Anterior cingulate cortex (tissue), 58 donors: ENCODE data around the gene SPTBN5.

Experiments
- DNase-seq, 58 donors: peaks; one replicate each; lab custom pipeline; 2025; lab: John Stamatoyannopoulos, UW

The SPTBN5 gene

DNA sequence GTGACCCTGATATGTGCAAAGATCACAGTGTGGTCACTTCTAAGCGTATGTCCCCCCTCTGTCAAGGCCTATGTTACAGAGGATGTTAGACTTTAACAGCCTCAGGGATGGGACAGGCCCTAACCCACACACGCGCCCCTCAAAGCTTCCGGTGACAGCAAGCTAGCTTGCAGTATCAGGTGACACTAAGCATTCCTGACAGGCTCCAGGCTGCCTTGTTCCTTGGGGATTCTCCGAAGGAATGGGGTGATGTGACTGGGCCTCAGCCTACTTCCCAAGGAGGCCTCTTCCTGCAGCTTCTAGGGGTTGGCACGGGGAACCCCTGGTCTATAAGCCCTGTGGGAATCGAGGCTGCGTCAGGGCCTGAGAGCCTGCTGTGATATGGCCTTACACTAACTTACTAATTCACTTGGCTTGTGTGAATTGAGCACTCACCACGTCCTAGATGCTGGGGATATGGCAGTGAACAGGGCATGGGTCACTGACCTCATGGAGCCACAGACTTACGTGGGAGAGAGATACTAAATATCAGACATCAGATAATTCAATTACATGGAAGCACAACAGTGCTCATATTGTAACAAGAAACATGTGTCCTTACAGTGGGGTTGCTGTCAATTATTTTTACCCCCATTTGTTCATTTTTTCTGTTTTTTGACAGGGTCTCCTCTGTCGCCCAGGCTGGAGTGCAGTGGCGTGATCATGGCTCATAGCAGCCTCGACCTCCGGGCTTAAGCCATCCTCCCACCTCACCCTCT is 11.4 kb upstream of the SPTBN5 start:
- DNase-seq, result no peak

DNA sequence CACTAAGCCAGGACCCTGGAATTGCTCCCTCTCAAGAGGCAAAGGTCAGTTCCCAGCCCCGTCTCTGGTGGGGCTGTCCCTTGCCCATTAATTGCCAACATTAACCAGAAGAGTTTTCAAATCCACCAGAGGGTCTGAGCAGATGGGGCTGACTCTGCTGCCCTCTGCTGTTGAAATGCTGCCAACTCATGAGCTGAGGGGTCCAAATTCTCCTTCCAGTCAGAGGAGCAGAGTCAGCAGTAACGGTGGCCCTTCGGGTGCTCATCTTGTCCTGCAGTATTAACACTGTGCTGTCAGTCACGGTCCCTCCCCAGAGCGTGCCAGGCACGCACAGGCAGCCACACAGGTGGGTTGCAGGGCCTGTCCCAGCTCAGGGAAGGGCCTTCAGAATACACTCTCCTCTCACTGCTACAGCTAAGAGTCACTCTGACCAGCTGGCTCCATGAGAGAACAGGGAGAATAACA is 10.7 kb upstream of the SPTBN5 start:
- peak in 52 of 58 donors; percentile 10 to 73 (median 36) for DNase-seq

DNA sequence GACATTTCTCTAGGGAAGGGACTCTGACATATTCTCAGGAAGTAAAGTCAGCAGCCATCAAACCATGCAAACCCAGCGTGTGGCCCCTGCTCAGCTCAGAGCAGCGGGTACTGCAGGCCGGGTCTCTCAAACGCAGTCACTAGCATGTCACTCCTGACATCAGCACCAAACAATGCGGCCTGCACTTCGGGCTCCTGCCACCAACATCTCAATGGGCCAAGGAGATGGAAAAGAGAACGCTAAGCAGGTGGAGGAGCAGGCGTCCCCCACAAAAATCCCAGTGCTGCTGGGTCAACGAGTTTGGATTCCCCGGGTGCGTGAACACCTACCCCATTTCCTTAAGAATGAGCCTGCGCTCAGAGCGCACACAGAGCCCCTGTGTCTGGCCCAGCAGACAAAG is 9.9 kb upstream of the SPTBN5 start:
- DNase-seq, result no peak

DNA sequence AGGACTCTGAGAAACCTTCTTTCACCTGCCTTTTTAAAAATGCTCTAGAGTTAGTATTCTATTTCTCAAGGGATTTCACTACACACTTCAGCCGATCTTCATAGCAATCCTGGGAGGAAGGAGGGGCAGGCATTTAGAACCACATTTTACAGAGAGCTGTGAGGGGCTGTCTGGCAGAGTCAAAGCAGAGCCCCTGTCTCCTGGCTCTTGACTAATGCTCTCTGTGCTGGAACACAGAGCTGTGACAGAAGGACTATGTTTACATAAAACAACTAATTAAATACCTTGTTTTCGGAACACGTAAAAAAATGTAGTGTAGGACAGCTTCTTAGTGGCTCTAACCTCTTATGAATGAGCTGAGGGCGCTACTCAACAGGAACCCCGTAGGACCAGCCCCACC is 7.6 kb upstream of the SPTBN5 start:
- no peak for DNase-seq

DNA sequence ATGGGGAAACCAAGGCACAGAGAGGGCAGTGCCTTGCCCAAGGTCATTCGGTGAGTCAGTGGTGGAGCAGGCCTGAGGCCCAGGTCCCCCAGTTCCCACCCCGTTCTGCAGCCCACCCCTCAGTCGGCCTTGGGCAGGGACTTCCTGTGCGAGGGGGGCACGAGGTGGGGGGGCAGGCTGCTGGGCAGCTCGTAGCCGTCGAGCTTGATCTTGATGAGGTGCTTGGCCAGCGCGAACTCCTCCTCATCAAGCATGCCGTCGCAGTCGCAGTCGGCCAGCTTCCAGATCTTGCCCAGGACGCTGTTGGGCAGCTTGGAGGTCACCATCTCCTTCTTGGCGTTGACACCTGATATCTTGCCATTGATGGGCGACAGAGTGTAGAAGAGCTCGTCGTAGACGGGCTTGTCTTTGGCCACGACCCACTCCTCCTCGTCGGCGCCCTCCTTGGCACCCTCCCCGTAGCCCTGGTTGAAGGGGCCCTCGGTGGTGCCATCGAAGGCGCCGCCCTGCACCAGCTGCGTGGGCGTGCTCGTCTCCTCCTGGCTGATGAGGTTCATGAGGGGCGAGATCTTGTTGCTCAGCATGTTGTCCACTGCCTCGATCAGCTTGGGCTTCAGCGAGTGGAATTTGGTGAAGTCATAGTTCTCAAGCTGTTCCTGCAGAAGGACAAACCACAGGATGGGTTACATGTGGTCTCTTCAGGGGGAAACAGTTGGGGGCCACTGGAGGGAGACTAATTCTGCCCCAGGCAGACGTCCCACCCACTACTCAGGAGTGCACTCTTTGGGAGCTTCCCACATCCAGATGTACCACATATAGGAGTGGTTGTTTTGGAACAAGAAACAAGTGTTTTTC is 6.9 kb upstream of the SPTBN5 start:
- no peak for DNase-seq

DNA sequence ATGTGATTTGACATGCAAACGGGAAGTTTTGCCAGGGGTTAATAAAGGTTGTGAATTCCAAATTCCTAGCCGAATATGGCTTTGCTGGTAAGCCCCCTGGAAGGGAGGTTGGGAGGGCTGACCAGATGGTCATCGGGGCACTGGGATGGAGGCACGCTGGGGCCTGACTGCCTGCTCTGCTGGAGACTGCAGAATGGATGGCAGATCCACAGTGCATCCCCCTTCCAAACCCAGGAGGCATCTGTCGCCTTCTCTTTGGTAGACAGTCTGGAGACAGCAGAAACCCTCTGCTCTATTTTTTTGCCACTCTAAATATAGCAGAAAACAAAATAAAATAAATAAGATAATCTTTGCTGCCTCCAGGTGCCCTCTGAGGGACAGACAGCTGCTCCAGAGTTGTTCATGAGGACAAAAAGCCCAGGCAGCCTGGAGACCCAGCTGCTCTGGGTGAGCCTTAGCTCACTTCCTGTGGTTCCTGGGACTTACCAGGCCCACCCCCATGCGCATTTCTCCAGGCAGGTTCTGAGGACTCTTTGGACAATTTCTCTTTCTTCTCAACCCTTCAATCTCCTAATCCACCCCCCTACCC is 6.1 kb upstream of the SPTBN5 start:
- no peak for DNase-seq

DNA sequence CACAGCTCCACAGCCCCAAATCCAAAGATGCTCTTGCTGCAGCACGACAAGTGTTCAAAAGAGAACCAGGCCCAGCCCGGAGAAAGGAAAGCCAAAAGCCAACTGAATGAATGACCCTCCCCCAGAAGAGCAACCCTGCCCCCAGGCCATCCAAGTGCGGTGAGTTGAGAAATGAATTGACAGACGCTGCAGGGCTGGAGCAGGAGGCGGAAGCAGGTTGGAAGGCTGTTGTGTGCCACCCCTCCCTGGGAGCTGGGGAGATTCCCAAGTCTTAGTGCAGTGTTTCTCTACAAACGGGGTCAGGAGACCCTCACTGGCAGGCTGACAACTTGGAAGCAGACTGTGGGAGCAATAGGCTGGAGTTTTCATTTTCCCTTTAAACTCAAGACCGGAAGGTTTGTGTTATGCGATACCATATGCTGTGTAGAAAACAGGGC is 3.5 kb upstream of the SPTBN5 start:
- DNase-seq, result no peak

DNA sequence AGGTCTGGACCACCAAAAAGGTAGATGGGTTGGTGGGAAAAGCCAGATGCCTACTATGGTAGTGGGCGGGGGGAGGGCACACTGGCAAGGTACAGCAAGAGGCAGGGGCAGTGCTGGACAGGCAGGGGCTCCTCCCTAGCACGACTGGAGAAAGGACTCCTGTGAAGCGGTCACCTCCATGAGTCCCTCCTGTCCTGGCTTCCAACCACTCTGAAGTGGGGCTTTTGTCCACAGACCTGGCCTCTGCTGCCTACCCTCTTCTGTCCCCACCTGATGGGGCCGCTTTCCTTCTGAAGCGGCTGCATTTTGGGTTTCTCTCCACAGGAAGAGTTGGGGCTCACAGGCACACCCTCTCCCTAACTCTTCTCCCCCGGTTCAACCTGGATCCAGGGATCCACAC is 2.7 kb upstream of the SPTBN5 start:
- DNase-seq, result no peak

DNA sequence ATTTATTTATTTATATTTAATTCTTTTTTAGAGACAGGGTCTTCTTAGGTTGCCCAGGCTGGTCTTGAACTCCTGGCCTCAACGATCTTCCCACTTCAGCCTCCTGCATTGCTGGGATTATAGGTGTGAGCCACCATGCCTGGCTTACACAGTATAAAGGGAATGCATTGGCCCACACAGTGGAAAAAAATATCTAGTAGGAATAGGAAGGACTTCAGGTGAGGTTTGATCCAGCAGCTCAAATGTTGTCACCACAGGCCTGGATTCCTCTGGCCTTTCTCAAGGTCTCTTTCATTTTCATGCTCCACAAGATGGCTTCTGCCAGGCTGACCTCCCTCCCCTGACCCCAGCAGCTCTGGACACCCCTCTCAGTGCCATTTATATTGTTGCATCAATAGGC is 2.1 kb upstream of the SPTBN5 start:
- no peak for DNase-seq

DNA sequence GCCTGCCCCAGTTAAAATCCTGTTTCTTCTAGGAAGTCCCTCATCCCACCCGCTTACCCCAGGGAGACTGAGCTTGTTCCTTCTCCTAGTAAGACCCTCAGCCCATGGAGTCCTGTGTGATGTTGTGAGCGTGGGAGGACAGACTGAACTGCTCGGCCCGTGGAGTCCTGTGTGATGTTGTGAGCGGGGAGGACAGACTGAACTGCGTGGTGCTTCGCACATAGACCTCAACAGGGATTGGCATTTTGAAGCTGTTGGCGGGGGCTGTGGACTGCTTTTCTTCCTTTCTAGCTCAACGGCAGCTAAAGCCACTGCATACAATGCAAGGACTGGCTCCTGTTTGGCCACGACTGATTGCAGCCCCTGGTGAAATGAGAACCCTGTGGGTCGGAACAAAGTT is 1.6 kb upstream of the SPTBN5 start:
- DNase-seq, result no peak

DNA sequence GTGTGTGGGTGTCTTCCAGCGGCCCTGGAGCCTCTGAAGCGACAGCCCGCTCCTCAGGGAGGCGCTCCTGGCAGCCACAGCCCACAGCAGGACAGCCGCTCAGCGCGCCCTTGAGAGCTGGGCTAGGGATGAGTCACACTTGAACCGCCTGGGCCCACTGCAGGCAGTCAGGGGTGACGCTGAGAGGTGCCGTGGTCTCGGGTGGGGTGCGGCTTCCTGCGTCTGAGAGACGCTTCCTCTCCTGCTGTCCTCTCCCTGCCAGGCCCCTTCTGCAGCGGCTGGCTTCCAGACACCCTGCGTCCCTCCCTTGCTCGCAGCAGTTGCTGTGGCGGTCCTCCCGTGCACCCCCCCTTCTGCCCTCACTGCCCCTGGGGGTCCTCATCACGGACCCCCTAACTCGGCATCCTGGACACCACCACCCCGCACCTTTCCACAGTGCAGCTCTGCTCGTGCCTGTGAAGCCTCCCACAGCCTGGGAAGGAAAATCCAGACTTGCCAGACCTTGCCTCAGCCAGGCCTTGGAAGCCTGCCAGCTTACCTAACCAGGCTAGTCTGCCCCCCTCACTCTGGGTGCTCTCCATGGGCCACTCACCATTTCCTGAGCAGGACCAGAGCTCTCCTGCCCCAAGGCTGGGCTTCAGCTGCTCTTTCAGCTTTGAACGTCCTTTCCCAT is 1.1 kb upstream of the SPTBN5 start:
- DNase-seq, result peak in 11 of 58 donors; percentile 5 to 28 (median 21)

DNA sequence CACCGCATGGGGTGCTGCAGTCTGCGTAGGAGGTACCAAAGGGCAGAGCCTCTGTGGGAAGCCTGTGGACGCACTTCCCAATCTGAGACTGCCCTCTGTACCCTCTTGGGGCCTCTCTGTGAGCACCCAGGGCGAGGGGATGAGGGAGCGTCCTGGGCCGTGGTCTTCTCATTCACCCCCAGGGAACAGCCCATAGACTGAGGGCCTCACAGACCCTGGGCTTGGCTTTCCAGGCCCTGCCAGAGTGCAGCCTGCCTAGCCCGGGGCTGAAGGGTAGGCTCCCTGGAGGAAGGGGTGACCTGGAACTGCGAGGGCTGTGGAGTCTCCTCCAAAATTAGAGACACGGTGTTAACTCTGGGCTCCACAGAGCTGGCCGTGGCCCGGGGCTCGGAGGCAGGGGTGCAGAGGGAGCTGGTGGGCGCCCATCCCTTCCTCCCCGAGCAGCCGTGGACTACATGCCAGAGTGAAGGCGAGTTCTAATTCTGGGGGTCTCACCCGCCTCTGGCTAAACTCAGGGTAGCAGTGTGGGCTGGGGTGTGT is 468 bp upstream of the SPTBN5 start:
- no peak for DNase-seq

DNA sequence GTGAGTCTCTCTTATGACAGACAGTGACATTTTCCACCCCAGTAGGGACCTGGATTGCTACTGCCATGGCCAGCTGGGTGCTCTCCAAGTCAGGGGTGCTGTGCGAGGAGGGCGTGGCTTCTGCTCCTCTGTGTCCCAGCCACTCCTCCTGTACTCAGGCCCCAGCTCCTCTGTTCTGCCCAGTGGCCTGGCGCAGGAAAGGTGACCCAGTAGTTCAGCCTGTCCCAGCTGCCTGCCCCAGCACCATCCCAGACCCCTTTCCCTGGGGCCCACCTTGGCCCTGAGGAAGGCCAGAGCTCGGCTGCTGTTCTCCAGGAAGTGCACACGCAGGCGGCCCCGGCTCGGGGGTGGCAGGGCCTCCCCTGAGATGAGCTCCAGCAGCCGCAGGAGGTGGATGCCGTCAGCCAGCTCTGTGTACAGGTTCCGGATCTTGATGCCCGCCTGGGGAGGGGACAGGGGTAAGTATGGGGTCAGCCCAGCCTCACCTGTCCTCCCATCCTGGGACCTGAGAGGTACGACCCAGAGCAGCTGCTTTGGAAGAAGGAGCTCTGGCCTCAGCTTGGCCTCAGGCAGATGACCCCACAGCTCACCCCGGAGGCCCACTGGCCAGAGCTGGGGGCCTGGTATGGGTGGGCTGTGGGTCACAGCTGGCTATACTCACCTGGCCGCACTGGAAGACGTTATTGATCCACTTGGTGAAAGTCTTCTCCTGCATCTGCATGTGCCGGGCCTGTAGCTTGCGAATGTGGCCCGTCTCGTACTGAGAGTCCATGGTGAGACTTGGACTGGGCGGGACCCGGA is 1.0 kb downstream of the SPTBN5 start:
- no peak for DNase-seq

DNA sequence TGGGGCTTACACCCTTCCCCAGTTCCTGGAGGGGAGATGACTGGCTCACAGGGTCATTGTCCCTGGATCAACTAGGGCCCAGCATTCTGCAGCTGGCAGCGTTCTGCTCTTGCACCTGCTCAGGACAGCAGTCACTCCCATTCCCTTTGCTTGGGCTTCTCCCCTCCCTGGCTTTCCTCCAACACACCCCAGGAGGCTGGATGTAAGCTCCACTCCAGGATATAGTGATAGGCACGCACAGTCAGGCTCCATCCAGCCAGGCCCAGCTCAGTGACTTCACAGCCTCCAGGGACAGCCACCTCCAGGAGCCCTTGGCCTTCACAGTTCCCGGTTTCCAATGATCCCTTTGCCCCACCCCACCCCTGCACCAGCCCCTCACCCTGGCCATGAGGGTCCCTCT is 1.9 kb downstream of the SPTBN5 start:
- no peak for DNase-seq

DNA sequence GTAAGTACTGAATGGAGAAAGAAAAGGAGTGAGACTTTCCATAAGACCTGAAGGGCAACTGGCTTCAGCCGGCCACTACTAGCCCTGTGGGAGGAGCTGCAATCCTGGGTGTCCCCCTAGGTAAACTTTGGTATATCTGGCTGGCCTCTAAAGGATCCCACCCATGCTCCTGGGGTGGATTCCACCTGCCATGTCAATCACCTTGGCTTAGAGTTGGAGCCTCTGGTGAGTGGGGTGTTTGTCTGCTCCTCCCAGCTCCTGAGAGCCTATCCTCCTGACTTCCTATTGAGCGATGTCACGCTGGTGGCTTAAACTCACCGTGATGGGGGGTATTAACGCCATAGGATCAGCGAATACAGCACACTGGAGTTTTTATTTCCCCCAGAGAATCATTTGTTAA is 2.6 kb downstream of the SPTBN5 start:
- DNase-seq, result no peak

DNA sequence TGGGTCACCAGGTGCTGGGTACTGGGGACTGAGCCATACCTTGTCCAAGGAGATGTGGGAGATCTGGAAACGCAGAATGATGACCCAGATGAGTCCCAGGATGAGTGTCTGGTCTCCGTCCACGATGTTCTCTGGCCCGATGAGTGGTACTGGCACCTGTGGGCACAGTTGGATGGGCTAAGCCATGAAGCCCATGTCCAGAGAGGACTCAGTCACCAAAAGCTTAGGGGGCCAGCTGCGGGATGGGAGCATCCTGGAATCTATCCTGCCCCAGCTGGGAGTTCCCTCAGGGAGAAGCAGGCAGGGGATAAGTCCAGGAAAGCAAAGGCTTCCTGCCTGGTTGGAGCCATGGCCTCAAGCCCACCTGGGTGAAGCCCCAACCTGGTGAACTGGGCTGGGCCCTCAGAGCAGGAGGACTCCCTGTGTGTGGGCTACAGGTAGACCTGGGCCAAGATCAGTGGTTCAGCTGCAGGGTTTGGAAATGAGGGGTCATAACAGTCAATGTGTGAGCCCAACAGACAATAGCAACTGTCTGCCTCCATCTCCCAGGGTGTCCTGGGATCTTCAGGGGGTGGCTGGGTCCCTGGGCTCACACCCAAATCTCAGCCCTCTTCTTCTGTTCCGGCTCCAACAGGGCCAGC is 3.7 kb downstream of the SPTBN5 start:
- no peak for DNase-seq

DNA sequence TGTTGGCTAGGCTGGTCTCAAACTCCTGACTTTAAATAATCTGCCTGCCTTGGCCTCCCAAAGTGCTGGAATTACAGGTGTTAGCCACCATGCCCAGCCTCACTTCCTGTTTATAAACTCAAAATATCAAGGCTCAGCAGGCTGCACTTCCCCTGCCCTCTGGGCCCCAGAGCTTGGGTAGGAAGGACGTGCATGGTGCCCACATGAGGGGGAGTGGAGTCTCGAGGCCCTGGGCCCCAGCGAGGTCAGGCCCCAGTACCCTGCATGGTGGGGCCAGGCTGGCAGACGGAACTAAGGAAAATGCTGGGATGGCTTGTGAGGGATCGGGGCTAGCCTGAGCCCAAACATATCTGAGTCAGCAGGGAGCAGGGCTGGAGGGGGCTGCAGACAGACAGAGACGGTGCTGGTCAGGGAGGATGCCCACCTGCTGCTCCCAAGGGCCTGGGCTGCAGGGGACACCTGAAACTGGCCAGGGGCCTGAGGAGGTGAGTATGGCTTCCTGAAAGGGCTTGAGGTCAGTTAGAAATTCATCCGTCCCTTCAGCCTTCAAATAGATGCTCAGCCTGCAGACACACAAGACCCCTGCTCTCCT is 5.1 kb downstream of the SPTBN5 start:
- DNase-seq, result no peak

DNA sequence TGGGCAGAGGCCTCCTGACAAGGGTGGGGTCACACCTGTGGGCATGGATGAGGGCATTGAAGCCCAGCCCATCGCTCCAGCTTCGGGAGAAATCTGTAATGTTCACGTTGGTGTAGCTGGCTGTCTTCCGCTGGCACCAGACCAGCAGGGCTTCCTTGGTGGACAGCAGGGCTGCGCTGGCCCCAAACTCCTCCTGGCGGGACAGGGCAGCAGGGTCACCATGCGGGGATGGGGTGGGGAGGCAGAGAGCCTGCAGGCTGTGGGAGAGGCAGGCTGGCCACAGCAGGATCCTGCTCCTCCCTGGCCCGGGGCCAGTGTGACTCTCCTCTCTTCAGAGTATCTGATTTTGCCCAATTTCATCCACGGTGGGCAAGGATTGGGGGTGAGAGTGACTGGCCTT is 6.0 kb downstream of the SPTBN5 start:
- no peak for DNase-seq

DNA sequence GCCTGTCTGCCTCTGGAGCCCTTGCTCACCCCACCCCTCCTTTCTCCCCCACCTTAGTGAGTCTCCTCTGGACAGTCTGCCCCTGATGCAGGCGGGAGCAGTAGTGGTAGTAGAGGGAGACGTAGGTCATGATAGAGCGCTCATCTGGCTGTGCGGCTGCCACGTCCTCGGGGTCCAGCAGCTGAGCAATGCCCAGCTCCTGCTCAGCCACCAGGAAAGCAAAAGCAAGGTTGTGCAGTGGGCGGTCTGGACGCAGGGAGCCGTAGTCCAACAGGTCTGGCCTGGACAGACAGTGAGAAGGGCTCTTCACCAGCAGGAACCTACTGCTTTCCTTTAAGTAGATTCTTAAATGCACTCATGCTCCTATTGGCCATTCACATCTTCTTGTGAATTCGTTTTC is 6.7 kb downstream of the SPTBN5 start:
- no peak for DNase-seq
